HG03097 (cell line): ENCODE data around the gene RASL10A.
"Not testable (repeated sequence)": the region's sequence is repeated elsewhere in the genome, so short reads cannot be mapped to it uniquely, and the experiment has no call there.

Source experiments
- ATAC-seq: cut with Tn5 transposase; IDR thresholded peaks from one replicate; pipeline ENCODE4 v1.9.1; 2021; ENCODE audit not compliant: unreplicated experiment, low FRiP score

Gene RASL10A, protein sequence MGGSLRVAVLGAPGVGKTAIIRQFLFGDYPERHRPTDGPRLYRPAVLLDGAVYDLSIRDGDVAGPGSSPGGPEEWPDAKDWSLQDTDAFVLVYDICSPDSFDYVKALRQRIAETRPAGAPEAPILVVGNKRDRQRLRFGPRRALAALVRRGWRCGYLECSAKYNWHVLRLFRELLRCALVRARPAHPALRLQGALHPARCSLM

DNA sequence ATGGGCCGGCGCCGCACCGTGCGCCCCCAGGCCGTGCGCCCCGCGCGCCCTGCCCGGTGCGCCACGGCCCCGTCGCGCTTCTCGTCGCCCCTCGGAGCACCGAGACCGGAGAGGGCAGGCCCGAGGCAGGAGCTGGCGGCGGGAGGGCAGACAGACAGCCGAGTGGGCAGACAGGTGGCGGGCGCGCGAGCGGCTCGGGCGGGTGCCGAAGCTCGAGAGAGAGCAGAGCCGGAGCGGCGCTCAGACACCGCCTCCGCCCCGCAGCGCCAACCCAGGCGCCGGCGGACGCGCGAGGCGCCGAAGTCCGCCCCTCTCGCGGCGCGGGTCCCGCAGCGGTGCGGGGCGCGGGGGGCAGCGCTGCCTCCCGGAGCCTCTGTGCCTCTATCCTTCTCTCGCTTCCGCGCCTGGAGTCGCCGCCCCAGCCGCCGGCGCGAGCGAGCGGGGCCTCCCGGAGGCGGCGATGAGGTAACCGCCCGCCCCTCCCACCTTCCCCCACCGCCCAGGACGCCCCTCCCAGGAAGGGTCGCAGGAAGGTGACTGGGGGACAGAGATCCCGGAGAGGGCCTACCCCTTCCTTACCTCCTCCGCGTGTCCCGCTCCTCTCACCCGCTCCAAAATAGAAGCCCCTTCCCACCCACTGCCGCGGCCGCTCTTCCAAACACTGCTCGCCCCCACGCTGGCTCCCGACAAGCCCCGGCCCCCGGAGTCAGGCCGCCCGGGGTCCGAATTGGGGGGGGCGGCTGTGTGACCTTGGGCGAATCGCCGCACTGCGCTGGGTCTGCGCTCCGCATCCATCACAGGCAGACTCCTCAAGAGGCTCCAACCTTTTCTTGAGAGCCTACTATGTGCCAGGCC, at the start of gene RASL10A:
TSS of gene RASL10A (minus strand) at position 412 of the 855 bp plus-strand sequence. CDS start 451 bp downstream, outside the sequence.
- no peak for ATAC-seq

DNA sequence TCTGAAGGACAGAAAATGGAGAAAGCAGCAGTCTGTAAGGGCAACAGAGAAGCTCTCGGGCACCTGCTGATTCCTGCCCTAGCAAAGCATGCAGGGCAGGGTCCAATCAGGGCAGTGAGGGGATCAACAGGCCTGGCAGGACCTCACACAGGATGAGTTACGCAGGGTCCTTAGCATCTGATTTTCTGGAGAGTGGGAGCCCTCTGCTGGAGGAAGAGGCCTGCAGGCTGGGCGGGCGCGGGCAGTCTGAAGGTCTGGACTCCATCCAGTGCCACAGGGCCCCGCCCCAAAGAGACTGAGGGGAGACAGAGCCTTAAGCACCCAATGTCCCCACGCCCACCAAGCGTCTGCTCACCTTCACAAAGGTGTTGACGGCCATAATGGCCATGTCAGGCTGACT, 44.0 kb upstream of the RASL10A start:
- ATAC-seq, result no peak

DNA sequence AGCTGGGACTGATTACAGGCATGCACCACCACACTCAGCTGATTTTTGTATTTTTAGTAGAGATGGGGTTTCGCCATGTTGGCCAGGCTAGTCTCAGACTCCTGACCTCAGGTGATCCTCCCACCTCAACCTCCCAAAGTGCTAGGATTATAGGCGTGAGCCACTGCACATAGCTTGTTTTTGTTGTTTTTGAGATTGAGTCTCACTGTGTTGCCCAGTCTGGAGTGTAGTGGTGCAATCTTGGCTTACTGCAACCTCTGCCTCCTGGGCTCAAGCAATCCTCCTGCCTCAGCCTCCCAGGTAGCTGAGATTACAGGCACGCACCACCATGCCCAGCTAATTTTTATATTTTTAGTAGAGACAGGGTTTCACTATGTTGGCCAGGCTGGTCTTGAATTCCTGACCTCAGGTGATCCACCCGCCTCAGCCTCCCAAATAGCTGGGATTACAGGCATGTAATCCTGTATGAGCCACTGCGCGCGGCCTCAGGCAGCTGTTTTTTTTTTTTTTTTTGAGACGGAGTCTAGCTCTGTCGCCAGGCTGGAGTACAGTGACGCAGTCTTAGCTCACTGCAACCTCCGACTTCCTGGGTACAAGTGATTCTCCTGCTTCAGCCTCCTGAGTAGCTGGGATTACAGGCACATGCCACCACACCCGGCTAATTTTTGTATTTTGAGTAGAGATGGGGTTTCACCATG, 41.8 kb upstream of the RASL10A start:
- ATAC-seq, result not testable (repeated sequence)

DNA sequence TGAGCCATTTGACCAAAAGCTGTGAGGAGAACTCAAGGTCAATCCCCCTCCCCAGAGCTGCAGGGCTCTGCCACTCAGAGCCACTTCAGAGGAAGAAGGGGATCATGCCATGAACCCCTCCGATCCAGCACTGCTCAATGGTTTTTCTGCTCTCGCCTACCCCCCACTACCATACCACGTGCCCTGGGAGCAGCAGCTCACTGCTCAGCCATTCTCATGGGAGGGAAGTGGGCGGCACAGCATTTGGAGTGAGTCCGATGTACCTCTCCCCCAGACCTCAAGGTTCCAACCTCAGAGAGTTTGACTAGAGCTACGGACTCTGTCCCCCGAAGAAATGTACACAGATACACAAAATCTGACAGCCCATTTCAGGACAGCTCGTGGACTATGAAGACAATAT, 38.4 kb upstream of the RASL10A start:
- ATAC-seq, result no peak

DNA sequence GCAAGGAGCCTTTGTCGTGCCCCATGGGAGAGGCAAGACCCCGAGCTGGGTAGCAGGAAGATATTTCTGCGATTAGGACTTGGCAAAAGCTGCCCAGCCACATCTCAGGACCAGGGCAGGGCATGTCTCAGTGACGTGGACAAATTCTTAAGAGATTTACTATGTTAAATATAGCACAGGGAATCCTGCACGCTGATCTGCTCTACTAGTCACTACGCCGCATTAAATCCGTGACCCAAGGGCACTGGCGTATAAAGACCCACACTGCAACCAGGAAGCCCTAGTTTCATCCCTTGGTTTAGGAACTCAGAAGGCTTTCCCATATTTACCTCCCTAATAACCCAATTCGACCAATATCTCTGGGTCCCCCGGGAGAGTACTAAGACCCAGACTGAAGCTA, 37.8 kb upstream of the RASL10A start:
- no peak for ATAC-seq

DNA sequence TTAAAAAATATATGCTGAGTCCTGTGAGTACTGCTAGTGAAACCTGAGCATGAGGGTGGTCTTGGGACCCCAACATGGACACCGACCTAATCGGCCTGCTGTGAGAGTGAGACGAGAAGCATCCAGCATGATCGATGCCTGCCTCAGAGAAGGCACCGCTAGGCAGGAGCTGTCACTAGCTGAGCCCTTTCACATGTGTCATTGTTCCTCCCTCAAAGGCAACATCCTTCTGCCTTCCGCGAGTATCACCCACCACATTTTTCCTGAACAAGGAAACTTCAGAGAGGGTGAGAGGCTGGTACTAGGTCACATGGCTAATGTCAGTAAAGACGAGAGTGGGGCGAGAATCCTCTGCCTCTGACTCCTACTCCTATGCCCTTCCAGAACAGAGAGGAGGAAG, 37.3 kb upstream of the RASL10A start:
- no peak for ATAC-seq

DNA sequence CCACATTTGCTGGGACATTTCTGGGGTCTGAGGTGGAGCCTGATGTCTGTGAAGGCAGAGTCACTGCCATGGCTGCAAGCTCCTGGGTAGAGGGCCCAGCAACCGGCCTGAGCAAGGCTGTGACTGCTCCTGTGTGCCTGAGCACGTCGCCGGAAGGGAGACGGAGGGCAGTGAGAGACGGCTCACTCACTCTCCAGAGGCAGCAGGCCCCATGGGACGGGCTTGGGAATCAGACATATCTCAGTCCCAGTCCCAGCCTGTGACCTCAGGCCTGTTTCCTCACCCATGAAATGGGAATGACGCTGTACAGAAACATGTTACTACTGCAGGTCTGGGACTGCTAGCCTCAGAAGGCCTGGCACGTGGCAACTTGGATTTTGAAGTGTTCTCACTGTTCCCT, 36.4 kb upstream of the RASL10A start:
- ATAC-seq, result no peak

DNA sequence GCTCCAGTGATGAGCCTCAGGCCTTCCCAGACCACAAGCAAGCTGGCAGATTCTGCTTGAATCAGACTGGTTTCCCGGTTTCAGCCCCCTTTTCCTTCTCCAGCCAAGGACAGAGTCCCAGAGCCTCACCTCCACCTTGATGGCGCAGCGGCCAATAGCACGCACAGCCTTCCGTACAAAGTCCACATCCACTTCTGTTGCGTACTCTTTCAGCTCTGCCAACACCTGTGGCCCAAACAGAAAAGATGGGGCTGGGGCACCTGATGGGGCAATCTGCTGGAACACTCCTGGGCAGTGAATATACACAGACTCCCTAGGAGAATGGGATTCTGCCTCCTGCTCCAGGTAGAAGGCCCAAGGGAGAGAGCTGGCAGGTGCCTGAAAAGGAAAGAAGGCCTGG, 35.5 kb upstream of the RASL10A start:
- ATAC-seq, result no peak

DNA sequence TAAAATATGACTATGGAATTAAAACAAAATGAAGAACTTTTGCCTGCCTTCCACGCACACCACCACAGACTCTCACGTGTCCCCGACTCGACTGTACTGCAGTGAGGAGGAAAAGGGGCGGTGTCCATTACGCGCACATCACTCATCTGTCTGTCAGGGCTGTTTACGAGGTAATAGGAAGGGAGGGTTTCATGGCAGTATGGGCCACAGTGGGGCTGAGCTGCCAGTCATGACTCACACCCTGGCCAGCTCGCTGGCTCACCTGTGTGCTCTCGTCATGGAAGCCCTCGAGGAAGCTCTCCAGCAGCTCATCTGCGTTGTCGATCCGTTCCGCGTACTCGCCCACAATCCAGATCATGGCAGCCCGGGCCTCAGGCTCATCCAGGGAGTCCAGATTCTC, 33.5 kb upstream of the RASL10A start:
- ATAC-seq, result no peak

DNA sequence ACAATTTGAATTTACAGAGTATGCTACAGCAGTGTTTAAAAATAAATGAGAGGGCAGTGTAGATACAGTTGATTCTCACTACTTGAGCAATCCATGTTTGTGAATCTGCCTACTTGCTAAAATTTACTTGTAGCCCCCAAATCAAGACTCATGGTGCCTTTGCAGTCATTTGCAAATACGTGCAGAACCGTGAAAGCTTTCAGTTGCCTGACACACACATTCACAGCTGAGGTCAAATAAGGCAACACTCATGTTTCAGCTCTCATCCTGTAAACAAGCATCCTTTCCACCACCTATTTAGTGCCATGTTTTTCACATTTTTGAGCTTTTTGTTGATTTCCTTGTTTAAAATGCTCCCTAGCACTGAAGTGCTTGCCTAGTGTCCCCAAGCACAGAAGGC, 32.5 kb upstream of the RASL10A start:
- no peak for ATAC-seq

DNA sequence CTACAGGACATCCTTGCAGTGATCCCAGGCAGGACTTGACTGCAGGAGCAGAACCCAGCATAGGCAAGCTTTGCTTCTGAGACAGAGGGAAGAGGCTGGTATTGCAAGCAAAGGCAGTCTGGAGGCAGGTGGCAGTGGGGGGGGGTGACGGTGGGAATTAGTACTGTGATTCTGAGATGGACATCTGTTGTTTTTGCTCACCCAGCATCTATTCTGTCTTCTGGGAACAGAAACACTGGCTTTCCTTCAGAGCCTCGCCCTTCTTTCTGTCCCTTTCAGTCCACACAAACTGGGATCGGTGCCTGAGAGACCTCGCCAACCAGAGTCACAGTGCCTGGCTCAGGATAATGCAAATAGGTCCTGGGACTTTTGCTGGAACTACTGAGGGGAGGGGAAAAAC, 31.2 kb upstream of the RASL10A start:
- no peak for ATAC-seq

DNA sequence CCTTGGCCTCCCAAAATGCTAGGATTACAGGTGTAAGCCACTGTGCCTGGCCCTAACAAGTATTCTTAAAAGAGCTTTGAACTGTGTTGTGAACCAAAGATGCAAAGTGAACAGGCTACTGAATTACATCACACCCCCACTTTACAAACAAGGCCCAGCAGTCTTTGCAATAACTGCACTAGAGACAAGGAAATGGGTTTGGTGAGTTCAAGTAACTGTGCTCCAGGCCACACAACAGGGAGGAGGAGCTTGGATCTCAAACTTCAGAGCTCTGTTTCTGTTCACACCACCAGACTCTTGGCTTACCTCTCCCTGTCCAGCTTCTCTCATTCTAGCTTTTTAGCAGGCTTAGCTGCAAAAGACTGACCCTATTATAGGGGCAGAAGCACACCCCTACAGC, 30.4 kb upstream of the RASL10A start:
- no peak for ATAC-seq

DNA sequence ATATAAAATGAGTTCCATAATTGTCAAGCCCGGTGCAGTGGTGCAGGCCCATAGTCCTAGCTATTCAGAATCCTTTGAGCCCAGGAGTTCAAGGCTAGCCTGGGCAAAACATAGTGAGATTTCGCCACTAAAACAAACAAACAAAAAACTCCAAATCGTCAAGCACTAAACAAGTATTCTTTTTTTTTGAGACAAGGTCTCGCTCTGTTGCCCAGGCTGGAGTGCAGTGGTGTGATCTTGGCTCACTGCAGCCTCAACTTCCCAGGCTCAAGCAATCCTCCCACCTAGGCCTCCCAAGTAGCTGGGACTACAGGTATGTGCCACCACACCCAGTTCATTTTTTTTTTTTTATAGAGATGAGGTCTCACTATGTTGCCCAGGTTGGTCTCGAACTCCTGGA, 29.4 kb upstream of the RASL10A start:
- ATAC-seq, result not testable (repeated sequence)

DNA sequence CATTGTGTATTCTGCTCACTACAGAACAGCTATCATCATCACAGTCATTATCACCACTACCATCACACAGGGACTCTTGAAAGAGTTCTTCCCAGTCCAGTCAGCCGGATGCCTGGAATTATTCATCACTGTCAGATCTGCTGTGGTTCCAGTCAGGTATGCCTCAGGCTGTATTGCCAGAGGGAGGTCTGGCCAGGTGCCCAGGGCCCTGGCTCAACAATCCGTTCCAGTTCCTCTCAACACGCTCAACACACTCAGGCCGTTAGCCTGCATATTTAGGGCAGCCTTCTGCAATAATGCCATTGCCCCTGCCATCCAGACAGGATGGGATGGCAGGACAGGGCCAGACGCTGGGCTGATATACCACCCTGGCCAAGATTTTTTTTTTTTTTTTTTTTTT, 28.6 kb upstream of the RASL10A start:
- no peak for ATAC-seq

DNA sequence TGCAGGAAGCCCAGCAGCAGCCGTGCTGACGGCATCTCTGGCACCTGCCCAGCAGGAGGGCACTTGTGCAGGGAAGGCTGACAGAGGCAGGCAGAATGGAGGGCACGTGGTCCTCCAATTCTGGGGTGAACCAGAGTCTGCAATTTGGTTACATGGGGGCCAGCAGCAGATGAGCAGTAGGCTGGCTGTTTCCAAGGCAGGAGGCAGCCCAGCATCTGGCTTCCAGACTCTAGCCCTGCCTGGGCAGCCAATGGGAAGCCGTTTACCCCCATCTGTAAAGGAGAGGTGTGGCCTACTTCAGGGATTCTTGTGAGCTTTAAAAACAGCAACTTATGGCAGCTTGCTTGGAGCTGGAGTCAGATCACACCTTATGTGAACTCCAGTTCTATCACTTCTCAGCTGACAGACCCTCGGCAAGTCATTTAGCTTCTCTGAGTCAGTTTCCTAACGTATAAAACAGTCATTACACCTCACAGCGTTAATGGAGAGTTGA, 27.9 kb upstream of the RASL10A start:
- ATAC-seq, result no peak

DNA sequence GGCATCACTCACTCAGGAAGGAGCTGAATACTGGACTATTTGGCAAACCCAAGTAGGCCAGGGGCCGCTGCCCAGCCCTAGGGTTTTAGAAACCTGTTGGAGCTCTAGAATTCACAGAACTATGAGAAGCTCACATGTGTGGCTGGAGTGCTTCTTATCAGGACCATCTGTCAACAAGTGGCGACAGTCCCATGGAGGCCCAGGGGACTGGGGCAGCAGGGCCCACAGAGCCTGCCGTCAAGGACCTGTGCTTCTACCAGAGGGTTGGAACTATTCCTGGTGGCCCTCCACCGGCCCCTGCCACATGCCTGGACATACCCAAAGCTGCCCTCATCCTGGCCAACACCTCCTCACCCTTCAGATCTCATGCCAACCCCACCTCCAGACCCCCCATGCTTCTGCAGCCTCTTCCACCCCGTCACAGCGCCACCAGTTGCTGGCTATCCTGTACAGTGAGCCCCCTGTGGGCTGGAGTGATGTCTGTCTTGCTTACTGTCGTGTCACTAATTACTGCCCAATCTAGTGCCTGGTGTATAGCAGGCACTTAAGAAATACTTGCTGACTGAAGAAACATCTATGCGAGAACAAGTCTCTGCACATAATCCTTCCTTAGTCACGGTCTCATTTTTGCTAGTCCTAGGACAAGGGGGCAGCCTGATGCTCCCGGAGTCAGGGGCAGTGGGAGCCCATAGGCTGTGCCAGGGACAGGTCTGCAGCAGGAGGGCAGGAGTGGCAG, 27.2 kb upstream of the RASL10A start:
- ATAC-seq, result no peak

DNA sequence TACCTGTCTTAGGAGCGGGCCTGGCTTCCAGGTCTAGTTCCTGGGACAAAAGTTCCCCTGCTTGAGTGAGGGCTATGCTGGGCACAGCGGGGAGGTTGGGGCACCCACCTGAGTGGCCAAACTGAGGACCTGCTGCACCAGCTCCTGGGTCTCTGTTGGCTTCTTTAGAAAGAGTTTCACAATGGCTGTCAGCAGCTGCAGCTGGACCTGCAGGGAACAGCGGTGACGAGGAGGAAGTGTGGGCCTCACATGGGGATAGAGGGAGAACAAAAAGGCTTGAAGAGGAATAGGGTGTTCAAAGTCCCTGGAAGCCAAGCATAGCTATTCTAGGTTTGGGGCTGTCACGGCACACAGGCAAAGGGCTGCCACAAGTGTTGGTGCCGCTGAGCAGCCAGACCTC, 26.7 kb upstream of the RASL10A start:
- no peak for ATAC-seq

DNA sequence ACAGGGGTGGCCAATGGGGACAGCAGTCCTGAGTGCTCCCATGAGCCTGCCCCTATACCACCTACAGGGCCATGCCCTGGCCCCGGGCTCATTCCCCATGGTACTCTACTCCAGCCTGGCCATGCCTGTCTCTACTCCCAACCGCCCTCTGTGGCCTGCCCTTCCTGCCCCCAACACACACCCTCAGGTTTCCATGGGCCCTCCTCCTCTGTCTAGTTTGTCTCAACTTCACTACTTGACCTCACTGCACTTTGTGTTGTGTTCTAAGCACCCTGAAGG, 26.3 kb upstream of the RASL10A start:
- ATAC-seq, result no peak

DNA sequence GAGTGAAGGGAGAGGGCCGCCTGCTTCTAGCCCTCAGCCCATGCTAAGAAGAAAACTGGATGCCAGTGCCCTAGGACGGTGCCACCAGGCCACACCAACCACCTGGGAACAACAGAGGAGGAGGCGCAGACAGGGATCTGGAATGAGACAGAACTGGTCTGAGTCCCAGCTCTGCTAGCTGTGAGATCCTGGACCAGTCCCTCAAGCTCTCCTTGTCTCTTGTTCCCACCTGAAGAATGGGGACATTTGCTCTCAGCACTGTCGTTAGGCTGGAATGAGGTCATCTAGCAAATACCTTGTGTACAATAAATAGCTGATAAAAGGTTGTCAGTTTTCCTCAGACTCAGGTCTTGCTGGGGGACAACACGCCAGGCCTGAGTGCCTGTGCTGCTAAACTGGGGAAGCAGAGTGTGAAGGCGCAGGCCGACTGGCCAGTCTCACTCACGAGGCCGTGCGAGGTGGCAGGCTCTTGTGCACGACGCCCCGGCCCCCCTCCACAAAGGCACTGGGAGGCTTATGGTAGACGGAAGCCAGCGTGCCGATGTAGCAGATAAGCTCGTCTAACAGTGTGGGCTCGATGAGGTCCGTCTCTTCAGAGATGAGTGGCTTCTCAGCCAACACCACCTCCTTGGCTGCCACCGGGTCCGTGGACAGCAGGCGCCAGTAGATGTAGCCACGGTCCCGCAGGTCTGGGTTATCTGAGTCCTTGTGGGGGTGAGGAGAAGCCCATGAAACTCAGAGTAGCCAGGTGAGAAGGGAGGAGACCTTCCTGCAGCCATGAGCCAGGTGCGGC, 25.8 kb upstream of the RASL10A start:
- ATAC-seq, result no peak

DNA sequence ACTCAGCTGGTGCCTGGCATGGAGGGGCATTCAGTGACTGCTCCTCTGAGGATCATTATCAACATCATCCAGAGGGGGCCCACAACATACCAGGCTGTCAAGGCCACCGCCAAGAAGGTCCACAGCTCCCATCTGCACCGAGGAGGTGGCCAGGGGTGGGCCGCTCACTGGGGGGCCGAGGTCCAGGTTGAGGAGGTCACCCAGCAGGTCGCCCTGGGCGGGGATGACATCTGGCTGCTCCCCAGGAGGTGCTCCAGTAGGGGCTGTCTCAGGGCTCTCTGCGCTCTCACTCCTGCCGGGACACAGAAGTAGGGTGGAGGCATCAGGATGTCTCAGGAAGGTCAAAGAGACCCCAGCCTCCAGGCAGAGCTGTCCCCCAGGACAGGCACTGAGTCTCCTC, 25.1 kb upstream of the RASL10A start:
- no peak for ATAC-seq
